H7 (cell line): ENCODE results near the gene PLA2G2C. TPM values are rescaled to one million over a fixed set of nuclear protein-coding genes. Genes with fewer than 3 reads are reported as not detected.
A peak's percentile ranks its signal among the peaks of the same experiment; 100 is the strongest.

Experiments used
- DNase-seq: peaks from one replicate; pipeline ENCODE4 v3.0.0; 2012
- H3K27me3 ChIP-seq: 2 replicates; pipeline ENCODE4 v1.6.0; 2011; ENCODE audit warnings: mild to moderate bottlenecking, low read length; ENCODE audit not compliant: control insufficient read depth, insufficient read depth
- H3K36me3 ChIP-seq: replicated peaks from 2 replicates; pipeline ENCODE4 v1.5.1; 2011; ENCODE audit warnings: low read length; ENCODE audit not compliant: control insufficient read depth, insufficient read depth
- H3K4me3 ChIP-seq: 2 replicates; pipeline ENCODE4 v1.5.1; 2011; ENCODE audit warnings: low read depth, mild to moderate bottlenecking, control low read depth, low read length, moderate library complexity; ENCODE audit not compliant: insufficient read depth
- total RNA-seq: library from RNA; depleted of rRNA; stranded (reverse); fragments of >200 nt; shearing (Covaris generic); gene quantifications from 2 replicates; pipeline ENCODE4 v1.2.3, GENCODE V29; 2014

The PLA2G2C gene
- total RNA-seq, 1 experiment from 2014 or later = not detected

- H3K4me3 ChIP-seq = no peak overlapping the region
- H3K27me3 ChIP-seq = no peaks in the 10 kb centered on the region
- DNase-seq = no peak
- H3K36me3 ChIP-seq = no peaks in the 10 kb centered on the region
Observed at GRCh38 chr1:20166051-20166450, 20.3 kb downstream of the PLA2G2C start.

- no peaks in the 10 kb centered on the region for H3K36me3 ChIP-seq
- H3K27me3 ChIP-seq = no peaks in the 10 kb centered on the region
- DNase-seq = peak; percentile 80
- H3K4me3 ChIP-seq = no peak overlapping the region
Observed at GRCh38 chr1:20165522-20165951, 20.8 kb downstream of the PLA2G2C start.

DNA sequence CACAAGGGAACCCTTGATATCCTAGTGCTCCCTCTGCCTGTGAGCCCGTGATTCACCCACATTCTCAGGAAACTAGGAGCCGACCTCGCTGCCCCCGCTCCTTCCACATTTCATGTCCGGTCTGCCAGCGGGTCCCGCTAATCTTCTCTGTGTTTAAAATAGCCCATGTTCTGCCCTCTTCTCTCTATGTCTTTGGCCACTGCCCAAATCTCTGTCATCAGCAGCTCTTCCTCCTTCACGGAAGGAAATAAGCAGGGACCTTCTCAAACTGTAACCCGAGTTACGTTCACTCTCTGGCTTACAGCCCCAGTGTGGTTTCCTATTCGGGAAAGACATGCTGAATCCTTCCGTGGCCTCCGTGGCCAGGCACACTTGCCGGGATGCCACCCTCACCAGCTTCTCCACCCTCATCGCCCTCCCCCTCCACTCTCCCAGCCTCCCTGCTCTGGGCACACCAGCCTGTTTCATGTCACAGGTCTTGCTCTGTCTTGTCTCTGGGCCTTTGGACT is 21.6 kb downstream of the PLA2G2C start:
- no peaks in the 10 kb centered on the region for H3K27me3 ChIP-seq
- H3K36me3 ChIP-seq = no peaks in the 10 kb centered on the region
- no peak overlapping the region for H3K4me3 ChIP-seq
- DNase-seq = no peak

DNA sequence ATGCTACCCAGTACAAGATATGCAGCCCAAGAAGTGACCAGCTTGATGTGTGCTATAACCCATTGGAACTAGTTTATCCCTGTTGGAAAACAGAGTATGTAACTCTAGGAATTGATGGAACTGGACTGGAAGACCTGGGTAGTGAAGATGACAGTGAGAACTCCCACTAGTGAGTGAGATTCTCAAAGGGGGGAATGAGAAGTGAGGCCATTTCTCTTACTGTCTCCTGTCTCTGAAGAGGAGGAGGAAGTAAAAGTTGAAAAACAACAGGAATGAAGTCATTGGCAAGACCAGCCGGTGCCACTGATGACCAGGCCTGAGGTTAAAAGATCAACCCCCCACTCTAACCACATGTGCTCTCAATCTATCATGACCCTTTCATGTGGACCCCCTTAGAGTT is 26.3 kb downstream of the PLA2G2C start:
- DNase-seq = no peak
- Histone ChIP-seq H3K4me3 (no peak overlapping the region), H3K27me3 (no peaks in the 10 kb centered on the region), H3K36me3 (no peaks in the 10 kb centered on the region)

DNA sequence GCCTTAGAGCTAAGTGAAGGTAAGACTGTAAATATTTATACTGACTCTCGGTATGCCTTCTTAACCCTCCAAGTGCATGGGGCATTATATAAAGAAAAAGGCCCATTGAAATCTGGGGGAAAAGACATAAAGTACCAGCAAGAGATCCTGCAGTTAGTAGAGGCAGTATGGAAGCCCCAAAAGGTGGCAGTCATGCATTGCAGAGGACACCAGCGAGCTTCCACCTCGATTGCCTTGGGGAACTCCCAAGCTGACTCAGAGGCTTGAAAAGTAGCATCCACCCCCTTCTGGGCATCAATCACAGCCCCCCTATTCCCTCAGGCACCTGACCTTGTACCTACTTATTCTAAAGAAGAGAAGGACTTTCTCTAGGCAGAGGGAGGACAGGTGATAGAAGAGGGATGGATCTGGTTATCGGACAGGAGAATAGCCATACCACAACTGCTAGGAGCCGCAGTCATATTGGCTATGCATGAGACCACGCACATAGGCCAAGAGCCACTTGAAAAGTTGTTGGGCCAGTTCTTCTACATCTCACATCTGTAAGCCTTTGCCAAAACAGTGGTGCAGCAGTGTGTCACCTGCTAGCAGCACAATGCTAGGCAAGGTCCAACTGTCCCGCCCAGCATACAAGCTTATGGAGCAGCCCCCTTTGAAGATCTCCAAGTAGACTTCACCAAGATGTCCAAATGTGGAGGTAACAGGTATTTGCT is 27.8 kb downstream of the PLA2G2C start:
- DNase-seq = no peak
- Histone ChIP-seq H3K36me3 (no peaks in the 10 kb centered on the region), H3K27me3 (no peaks in the 10 kb centered on the region), H3K4me3 (no peak overlapping the region)

DNA sequence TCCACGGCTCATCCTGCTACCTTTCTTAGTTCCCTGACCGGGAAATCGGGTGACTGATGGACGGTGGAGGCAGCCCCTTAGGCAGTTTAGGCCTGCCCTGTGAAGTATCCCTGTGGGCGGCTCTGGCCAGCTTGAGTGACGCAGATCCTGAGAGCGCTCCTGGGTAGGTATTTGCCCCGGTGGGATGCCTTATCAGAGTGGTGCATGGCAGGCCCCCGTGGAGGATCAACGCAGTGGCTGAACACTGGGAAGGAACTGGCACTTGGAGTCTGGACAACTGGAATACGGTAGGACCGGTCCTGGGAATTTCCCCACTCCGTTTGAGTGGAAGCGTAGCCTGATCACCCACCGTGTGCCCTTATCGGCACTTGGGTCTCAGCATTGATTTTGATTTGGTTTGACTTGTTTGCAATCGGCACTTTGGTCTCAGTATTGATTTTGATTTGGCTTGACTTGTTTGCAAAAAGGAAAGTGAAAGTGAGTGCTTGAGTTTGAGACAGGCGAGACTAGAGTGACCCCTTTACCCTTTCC is 32.0 kb downstream of the PLA2G2C start:
- Histone ChIP-seq H3K4me3 (no peak overlapping the region), H3K36me3 (no peaks in the 10 kb centered on the region), H3K27me3 (no peaks in the 10 kb centered on the region)
- DNase-seq = no peak

DNA sequence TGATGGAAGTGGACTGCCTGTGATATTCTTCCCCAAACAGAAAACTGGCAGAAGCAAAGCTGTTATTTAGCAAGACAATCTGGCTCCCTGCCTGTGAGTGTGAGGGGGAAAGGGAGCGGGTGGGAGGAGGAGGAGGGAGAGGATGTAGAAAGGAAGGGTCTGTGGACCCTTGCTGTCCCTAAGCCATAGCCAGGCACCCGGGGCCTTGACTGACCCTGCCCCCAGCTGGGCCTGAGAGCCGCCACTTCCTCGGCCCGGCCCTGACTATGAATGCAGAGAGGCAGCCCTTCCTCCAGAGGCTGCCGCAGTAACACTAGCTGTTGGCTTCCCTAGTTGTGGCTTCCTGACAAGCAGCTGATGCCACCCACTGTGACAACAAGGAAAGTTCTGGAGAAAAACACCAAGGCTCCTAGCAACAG is 33.3 kb downstream of the PLA2G2C start:
- no peaks in the 10 kb centered on the region for H3K27me3 ChIP-seq
- peak; percentile 78 for DNase-seq
- H3K36me3 ChIP-seq = no peaks in the 10 kb centered on the region
- H3K4me3 ChIP-seq = no peak overlapping the region

DNA sequence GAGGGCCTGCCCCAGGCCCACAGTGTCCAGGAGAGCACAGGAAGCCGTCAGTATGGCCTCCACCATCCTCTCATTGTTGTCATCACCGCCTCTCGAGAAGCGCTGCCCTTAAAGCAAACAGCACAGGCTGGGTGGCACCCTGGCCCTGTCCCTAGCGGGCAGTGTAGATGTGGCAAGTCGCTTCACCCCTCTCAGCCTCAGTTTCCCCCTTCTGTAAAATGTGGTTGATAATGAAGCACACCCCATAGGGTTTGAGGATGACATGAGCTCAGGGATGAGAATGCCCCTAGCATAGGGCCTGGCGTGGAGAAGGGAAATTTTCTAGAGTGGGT is 33.8 kb downstream of the PLA2G2C start:
- DNase-seq = no peak
- no peaks in the 10 kb centered on the region for H3K27me3 ChIP-seq
- H3K36me3 ChIP-seq = no peaks in the 10 kb centered on the region
- H3K4me3 ChIP-seq = no peak overlapping the region

DNA sequence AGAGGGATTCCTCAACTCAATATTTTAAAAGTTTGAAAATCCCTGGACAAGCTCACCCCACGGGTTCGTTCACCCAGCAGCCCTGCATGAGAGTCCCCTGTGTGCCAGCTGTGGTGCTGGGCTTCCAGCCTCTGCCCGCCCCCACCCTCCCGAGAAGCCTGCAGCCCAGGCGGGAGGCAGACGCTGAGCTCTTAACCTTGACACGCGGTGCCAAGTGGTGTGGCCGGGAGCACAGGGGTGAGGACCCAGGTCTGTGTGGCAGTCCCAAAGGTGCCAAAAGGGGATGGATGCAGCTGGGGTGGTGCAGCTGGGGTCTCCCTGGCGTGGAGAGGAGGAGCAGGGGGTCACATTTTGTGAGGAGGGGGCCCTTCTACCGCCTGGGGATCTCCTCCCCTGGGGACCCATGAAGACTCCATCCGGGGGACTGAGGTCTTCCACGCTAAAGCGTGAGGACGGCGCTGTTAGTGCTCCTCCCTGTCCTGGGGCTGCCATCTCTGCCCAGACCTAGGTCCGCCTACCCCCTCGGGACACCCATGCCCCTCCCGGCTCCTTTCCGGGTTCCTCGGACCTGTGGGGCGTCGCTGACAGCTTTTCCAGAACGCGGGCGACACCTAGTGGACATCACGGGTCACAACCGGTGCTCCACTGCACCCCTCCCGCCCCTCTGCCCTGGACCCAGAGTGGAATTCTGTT is 34.3 kb downstream of the PLA2G2C start:
- Histone ChIP-seq H3K4me3 (peak overlapping the region; percentile 22), H3K27me3 (no peaks in the 10 kb centered on the region), H3K36me3 (no peaks in the 10 kb centered on the region)
- peak; percentile 96 for DNase-seq

DNA sequence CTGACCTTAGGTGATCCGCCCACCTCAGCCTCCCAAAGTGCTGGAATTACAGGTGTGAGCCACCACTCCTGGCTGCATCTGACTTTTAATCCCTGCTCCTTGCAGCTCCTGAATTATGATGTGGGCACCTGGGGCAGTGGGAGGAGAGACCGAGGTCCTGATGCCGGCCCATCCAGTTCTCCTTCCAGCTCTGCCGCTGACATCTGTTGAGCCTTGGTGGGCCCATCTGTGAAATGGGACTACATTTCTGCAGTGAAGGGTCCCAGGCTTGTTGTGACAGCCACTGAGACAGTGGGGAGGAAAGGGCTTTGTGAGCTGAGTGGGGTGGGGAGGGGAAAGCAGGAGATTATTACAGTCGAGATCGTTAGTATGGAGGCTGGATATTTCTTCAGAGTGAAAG is 35.3 kb downstream of the PLA2G2C start:
- H3K36me3 ChIP-seq = no peaks in the 10 kb centered on the region
- H3K27me3 ChIP-seq = no peaks in the 10 kb centered on the region
- DNase-seq = no peak
- H3K4me3 ChIP-seq = no peak overlapping the region

DNA sequence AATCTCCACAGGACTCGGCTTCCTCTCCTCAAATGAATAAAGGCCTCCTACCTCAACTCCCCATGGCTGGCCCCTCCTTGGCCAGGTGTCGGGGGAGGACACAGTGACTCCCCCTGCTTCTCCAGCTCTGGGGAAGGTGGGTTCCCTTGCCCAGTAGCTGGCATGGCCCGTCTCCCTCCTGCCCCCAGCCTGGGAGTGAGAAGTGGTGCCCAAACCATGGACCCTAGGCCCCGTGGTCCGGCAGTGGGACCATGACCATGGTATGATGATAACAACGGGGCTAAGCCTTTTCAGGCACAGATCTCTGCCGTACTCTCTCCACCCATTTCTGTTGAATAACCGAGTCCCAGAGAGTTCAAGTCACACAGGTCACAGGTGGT is 36.0 kb downstream of the PLA2G2C start:
- DNase-seq = no peak
- Histone ChIP-seq H3K4me3 (no peak overlapping the region), H3K27me3 (no peaks in the 10 kb centered on the region), H3K36me3 (no peaks in the 10 kb centered on the region)

GRCh38 chr1:20149601-20150325 is 36.6 kb downstream of the PLA2G2C start:
- DNase-seq = peak; percentile 71

DNA sequence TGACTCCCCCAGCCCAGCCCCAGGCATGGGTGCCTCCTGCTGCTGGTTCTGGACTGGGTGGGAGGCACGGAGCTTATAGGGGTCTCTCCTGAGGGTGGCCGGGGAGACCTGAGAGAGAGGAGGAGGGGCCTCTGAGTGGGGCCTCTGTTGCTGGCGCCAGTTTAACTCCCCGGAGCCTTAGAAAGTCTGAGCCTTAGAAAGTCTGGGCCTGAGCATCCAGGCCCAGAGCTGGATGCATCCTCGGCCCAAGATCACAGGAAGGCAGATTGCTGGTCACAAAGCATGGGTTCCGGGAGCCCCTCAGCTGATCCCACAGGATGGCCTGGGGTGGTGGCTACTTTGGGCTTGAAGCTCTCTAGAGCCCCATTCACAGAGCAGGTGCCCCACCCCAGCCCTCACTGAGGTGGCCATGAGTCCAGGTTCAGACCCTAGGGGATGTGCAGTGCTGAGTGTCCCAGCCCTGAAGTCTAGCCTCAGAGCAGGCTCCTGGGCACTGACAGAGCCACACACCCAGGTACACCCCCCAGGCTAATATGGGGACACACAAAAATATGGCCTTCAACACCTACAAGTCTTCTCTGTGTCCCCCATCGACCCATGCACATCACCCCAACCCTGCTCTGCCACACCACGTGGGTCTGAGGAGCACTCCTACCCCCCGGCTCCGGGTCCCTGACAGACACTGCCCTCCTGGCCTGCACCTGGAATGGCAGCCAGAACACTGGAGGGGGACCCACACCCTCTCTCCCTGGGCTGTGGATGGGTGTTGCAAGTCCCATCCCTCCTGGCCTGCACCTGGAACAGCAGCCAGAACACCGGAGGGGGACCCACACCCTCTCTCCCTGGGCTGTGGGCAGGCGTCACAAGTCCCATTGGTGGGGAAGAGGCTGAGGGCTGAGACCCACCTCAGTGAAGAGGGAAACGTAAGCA is 37.5 kb downstream of the PLA2G2C start:
- Histone ChIP-seq H3K4me3 (no peak overlapping the region), H3K27me3 (no peaks in the 10 kb centered on the region), H3K36me3 (no peaks in the 10 kb centered on the region)
- peak; percentile 36 for DNase-seq

More at GRCh38 chr1:20149601-20150325, 36.6 kb downstream of the PLA2G2C start:
- Histone ChIP-seq H3K4me3 (no peak overlapping the region), H3K36me3 (no peaks in the 10 kb centered on the region), H3K27me3 (no peaks in the 10 kb centered on the region)
